Ishikawa (cell line): Measurements from ENCODE around the gene RHOV.

ENCODE experiments used
- CEBPB ChIP-seq: IDR thresholded peaks from 2 replicates; pipeline ENCODE4 v1.6.1; 2012
- CREB1 ChIP-seq: IDR thresholded peaks from 2 replicates; pipeline ENCODE4 v1.6.1; 2012; ENCODE audit warnings: low read depth
- EGR1 ChIP-seq: IDR thresholded peaks from 2 replicates; pipeline ENCODE4 v1.6.1; 2012
- EP300 ChIP-seq: IDR thresholded peaks from 2 replicates; pipeline ENCODE4 v1.6.1; 2012; ENCODE audit warnings: borderline replicate concordance
- FOXM1 ChIP-seq: IDR thresholded peaks from 2 replicates; pipeline ENCODE4 v1.6.1; 2012; ENCODE audit warnings: low read depth, borderline replicate concordance
- NFIC ChIP-seq: IDR thresholded peaks from 2 replicates; pipeline ENCODE4 v1.6.1; 2012
- RAD21 ChIP-seq: IDR thresholded peaks from 2 replicates; pipeline ENCODE4 v1.6.1; 2012; ENCODE audit warnings: low read depth
- TAF1 ChIP-seq: IDR thresholded peaks from 2 replicates; pipeline ENCODE4 v1.6.1; 2012; ENCODE audit warnings: low read depth, mild to moderate bottlenecking
- TCF12 ChIP-seq: IDR thresholded peaks from 2 replicates; pipeline ENCODE4 v1.6.1; 2012; ENCODE audit warnings: low read depth
- TEAD4 ChIP-seq: IDR thresholded peaks from 2 replicates; pipeline ENCODE4 v1.6.1; 2012
- YY1 ChIP-seq: IDR thresholded peaks from 2 replicates; pipeline ENCODE4 v1.6.1; 2012; ENCODE audit warnings: low read depth
- ZBTB7A ChIP-seq: IDR thresholded peaks from 2 replicates; pipeline ENCODE4 v1.6.1; 2012; ENCODE audit warnings: low read depth
- TF ChIP-seq, protein P1 (sequence below): IDR thresholded peaks from 2 replicates; pipeline ENCODE4 v1.6.1; 2012
- TF ChIP-seq, protein P2 (sequence below): IDR thresholded peaks from 2 replicates; pipeline ENCODE4 v1.6.1; 2012; ENCODE audit warnings: low read depth, mild to moderate bottlenecking
- TF ChIP-seq, protein P3 (sequence below): IDR thresholded peaks from 2 replicates; pipeline ENCODE4 v1.6.1; 2012

RHOV gene

DNA sequence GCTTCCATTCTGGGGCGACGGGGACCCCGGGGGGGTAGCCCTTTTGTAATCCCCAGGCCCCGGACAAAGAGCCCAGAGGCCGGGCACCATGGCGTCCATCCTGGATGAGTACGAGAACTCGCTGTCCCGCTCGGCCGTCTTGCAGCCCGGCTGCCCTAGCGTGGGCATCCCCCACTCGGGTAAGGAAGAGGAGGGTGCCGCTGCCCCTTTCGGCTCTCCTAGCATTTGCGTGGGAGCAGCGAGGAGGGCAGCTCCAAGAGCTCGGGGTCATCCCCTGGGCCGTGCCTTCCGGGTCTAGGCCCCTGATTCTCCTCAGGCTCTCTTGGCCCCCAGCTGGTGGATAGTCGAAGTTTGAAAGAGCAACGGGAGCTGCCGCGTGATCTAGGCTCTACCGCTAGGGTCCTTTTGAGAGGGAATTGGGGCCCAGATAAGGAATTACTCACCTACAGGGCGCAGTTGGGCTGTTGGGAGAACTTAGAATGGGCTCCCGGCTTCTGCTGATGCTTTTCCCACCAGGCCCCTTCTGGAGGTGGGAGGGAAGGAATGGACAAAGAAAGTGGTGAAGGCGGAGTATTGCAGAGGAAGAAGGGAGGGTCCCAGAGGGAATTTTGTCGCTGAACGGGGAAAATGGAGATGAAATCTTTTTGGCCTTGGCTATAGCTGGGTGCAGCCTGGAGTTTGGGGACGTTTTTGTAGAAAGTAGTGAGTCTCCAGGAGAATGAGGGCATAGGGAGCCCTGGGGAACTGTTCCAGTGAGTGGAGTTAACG is 20.8 kb upstream of the RHOV start:
- TF ChIP-seq EGR1 (no peak), TEAD4 (no peak), NFIC (no peak), FOXM1 (no peak), YY1 (peak; percentile 35), TAF1 (peak; percentile 33; the same call in 1 of the 2 replicates)
- TF ChIP-seq, protein P1, sequence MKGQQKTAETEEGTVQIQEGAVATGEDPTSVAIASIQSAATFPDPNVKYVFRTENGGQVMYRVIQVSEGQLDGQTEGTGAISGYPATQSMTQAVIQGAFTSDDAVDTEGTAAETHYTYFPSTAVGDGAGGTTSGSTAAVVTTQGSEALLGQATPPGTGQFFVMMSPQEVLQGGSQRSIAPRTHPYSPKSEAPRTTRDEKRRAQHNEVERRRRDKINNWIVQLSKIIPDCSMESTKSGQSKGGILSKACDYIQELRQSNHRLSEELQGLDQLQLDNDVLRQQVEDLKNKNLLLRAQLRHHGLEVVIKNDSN, result no peak

DNA sequence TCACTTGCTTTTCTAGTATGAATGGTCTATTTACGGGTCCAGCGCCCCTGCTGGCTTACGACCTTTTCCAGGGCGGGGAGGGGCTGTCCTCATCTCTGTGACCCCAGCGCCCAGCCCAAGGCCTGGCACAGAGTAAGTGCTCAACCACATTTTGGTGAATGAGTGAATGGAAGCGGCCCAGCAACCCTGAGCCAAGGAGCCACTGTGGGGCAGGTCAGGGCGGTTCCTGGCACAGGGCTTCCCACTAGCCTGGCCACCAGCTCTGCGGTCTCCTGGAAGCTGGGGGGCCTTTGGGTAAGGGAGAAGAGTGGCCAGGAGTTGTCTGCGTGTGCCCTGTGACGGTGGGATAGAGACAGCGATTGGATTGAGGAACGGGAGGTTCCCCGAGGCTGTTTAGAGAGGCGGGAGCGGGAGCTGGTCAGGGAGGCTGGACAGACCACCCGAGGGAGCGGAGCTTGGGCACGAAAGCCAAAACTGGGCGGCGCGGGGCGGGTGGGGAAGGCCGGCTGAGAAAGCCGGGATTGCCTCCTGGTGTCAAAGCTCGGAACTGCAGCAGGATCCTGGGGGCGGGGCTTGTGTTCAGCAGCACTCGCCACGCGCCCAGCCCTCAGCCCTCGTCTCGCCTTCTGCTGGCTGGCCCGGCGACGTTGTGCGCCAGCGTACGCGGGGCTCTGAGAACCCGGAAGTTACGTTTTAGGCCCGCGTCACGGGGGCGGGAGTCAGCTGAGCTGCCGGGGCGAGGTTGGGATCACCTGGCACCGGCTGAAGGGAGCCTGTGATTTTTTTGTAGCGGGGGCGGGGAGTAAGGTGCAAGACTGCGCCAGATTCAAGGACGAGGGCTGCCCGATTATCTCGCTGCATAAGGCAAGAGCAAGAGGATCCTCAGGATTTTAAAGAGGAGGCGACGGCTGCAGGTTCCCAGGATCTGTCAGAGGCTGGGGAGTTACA is 20.0 kb upstream of the RHOV start, which contains the start of gene VPS18:
Gene VPS18, plus strand, starts transcription at position 718 of the 948 bp plus-strand sequence. CDS start 319 bp downstream, outside the sequence.
- no peak for TF ChIP-seq CEBPB
- no peak; the same call in 1 of the 2 replicates for TF ChIP-seq NFIC
- TF ChIP-seq TCF12, result peak; percentile 77; the same call in 1 of the 2 replicates
- peak; percentile 91 for TF ChIP-seq RAD21
- TF ChIP-seq, protein P2, sequence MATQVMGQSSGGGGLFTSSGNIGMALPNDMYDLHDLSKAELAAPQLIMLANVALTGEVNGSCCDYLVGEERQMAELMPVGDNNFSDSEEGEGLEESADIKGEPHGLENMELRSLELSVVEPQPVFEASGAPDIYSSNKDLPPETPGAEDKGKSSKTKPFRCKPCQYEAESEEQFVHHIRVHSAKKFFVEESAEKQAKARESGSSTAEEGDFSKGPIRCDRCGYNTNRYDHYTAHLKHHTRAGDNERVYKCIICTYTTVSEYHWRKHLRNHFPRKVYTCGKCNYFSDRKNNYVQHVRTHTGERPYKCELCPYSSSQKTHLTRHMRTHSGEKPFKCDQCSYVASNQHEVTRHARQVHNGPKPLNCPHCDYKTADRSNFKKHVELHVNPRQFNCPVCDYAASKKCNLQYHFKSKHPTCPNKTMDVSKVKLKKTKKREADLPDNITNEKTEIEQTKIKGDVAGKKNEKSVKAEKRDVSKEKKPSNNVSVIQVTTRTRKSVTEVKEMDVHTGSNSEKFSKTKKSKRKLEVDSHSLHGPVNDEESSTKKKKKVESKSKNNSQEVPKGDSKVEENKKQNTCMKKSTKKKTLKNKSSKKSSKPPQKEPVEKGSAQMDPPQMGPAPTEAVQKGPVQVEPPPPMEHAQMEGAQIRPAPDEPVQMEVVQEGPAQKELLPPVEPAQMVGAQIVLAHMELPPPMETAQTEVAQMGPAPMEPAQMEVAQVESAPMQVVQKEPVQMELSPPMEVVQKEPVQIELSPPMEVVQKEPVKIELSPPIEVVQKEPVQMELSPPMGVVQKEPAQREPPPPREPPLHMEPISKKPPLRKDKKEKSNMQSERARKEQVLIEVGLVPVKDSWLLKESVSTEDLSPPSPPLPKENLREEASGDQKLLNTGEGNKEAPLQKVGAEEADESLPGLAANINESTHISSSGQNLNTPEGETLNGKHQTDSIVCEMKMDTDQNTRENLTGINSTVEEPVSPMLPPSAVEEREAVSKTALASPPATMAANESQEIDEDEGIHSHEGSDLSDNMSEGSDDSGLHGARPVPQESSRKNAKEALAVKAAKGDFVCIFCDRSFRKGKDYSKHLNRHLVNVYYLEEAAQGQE, result no peak
- 0 out of 2 replicates have a peak, but pooled peaks have one; percentile 32 for TF ChIP-seq ZBTB7A
- TF ChIP-seq FOXM1, result no peak
- TF ChIP-seq, protein P3, sequence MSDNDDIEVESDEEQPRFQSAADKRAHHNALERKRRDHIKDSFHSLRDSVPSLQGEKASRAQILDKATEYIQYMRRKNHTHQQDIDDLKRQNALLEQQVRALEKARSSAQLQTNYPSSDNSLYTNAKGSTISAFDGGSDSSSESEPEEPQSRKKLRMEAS, result peak; percentile 95
- peak; percentile 79 for TF ChIP-seq EGR1
- no peak; the same call in 1 of the 2 replicates for TF ChIP-seq EP300
- no peak for TF ChIP-seq YY1
- TF ChIP-seq CREB1, result peak; percentile 90
- peak; percentile 71 for TF ChIP-seq TAF1
- TF ChIP-seq TEAD4, result 0 out of 2 replicates have a peak, but pooled peaks have one; percentile 4
- TF ChIP-seq, protein P1, result peak; percentile 93

DNA sequence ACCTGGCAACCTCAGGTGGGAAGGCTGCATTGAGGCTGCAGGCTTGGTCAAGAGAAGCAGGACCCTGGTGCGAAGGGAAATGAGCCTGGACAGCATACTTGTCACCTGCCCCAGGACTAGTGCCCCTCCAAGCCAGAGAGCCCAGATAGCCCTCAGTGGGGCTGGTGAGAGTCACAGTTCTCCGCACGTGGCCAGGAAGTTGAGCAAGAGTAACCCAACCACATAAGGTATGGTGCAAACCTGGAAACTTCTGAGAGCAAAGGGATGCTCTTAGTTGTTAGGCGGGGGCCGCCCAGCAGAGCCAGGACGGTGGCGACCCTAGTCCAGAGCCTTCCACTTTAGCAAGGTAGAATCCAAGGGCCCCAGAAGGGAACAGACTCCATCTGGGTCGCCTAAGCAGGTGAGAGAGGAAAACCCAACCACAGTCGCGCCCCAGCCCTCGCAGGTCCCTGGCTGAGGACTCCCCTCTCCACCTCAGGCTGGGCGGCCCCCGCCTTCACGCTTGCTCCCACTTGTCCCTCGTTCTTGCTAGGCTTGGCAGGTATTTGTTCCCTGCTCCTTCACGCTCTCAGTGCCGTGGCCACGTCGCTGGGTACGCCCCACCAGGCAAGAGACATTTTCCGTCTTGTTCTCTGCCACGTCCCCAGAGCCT is 19.1 kb upstream of the RHOV start:
- no peak for TF ChIP-seq EP300
- no peak for TF ChIP-seq TAF1
- no peak for TF ChIP-seq TCF12
- TF ChIP-seq YY1, result no peak
- no peak for TF ChIP-seq EGR1
- no peak for TF ChIP-seq ZBTB7A
- TF ChIP-seq RAD21, result no peak
- TF ChIP-seq, protein P2, result no peak
- TF ChIP-seq CREB1, result no peak
- no peak for TF ChIP-seq CEBPB
- TF ChIP-seq FOXM1, result no peak
- TF ChIP-seq TEAD4, result no peak
- TF ChIP-seq, protein P3, result no peak
- no peak for TF ChIP-seq NFIC

DNA sequence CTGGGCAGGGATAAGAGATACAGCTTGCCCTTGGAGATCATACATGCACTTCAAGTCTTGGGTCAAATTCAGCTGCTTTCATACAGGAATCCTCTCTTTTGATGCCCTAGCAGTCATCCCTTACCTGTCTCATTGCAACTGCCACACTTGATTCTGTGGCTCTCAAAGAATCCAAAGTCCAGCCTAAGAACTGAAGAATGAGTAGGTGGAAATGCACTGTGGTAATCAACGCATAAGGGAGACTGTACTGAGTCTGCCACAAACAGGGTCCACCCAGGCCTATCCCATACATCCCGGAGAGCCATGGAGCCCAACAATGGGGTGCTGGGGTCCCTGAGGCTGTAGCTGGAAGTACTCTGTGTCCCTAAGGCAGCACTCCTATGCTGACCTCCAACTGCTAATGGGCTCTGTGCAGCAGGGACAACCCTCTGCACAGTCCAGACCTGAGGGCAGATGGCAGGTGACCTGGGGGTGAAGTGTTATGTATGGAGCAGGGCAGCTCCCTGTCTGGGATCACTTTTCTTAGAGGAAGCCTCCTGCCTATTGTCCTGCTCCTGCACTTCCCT is 18.5 kb upstream of the RHOV start:
- TF ChIP-seq TEAD4, result no peak
- TF ChIP-seq EGR1, result no peak
- TF ChIP-seq RAD21, result no peak
- no peak for TF ChIP-seq TCF12
- TF ChIP-seq, protein P3, result no peak
- TF ChIP-seq, protein P2, result no peak
- no peak for TF ChIP-seq EP300
- no peak for TF ChIP-seq FOXM1
- no peak for TF ChIP-seq NFIC
- TF ChIP-seq TAF1, result no peak
- TF ChIP-seq, protein P1, result no peak
- no peak for TF ChIP-seq CREB1
- no peak for TF ChIP-seq ZBTB7A
- no peak for TF ChIP-seq CEBPB
- TF ChIP-seq YY1, result no peak
